SU-DHL-6 (cell line): Measurements from ENCODE around the gene HSPB8.

ENCODE experiments used
- H2AFZ ChIP-seq: fragments of 200-600 bp; sonication (generic); 2 replicates; pipeline ENCODE4 v1.6.1; 2014; ENCODE audit warnings: low read depth, mild to moderate bottlenecking, moderate library complexity, mixed read lengths, antibody characterized with exemption, low read length; ENCODE audit not compliant: severe bottlenecking
- H3F3A ChIP-seq: fragments of 200-600 bp; shearing (Covaris generic); 2 replicates; pipeline ENCODE4 v1.6.0; 2016; ENCODE audit warnings: antibody characterized with exemption, mild to moderate bottlenecking; ENCODE audit not compliant: insufficient read depth
- H3K27ac ChIP-seq: fragments of 200-600 bp; sonication (generic); 2 replicates; pipeline ENCODE4 v1.5.1; 2016; ENCODE audit warnings: low read depth, mild to moderate bottlenecking, low read length, moderate library complexity, mixed read lengths
- H3K27me3 ChIP-seq: fragments of 200-600 bp; sonication (generic), shearing (Covaris generic); 2 replicates; pipeline ENCODE4 v1.6.0; 2014; ENCODE audit warnings: mild to moderate bottlenecking, low read length
- H3K36me3 ChIP-seq: fragments of 200-600 bp; sonication (generic); 2 replicates; pipeline ENCODE4 v1.6.1; 2014; ENCODE audit warnings: mild to moderate bottlenecking, low read length, mixed read lengths
- H3K4me2 ChIP-seq: fragments of 300-600, 200-600 bp; shearing (Covaris generic), sonication (generic); 2 replicates; pipeline ENCODE4 v1.6.0; 2014; ENCODE audit warnings: low read length, low read depth, mild to moderate bottlenecking; ENCODE audit not compliant: poor library complexity, severe bottlenecking
- H3K4me3 ChIP-seq: fragments of 200-600 bp; sonication (generic); 2 replicates; pipeline ENCODE4 v1.5.1; 2014; ENCODE audit warnings: antibody characterized with exemption, low read length, mild to moderate bottlenecking, mixed read lengths; ENCODE audit not compliant: insufficient read depth, poor library complexity, severe bottlenecking
- H3K79me2 ChIP-seq: fragments of 200-600 bp; sonication (generic); 2 replicates; pipeline ENCODE4 v1.6.1; 2014; ENCODE audit warnings: mild to moderate bottlenecking, low read length, moderate library complexity; ENCODE audit not compliant: insufficient read depth
- H3K9ac ChIP-seq: fragments of 200-600 bp; sonication (generic); 2 replicates; pipeline ENCODE4 v1.7.0; 2014; ENCODE audit warnings: mild to moderate bottlenecking, low read length
- H3K9me2 ChIP-seq: fragments of 200-600 bp; sonication (generic); replicated peaks from 2 replicates; pipeline ENCODE4 v1.6.1; 2014; ENCODE audit warnings: low read length; ENCODE audit not compliant: insufficient read depth
- H3K9me3 ChIP-seq: fragments of 200-600 bp; sonication (generic); 2 replicates; pipeline ENCODE4 v1.6.1; 2014; ENCODE audit warnings: low read length, mixed read lengths; ENCODE audit not compliant: insufficient read depth
- H4K20me1 ChIP-seq: fragments of 200-600 bp; sonication (generic); 2 replicates; pipeline ENCODE4 v1.6.1; 2014; ENCODE audit warnings: low read depth, mild to moderate bottlenecking, antibody characterized with exemption, low read length, moderate library complexity, mixed read lengths
- EZH2phosphoT487 ChIP-seq: fragments of 200-600 bp; sonication (generic), shearing (Covaris generic); conservative IDR thresholded peaks from 2 replicates; pipeline ENCODE4 v1.6.1; 2018; ENCODE audit warnings: mild to moderate bottlenecking, antibody characterized with exemption, low read length, moderate library complexity, mixed read lengths
- TF ChIP-seq, protein P1 (sequence below): fragments of 200-600 bp; sonication (generic); IDR thresholded peaks from one replicate; pipeline ENCODE4 v1.5.1; 2017; ENCODE audit warnings: antibody characterized with exemption, mild to moderate bottlenecking, low read length, moderate library complexity; ENCODE audit not compliant: insufficient read depth, poor library complexity, severe bottlenecking

HSPB8 gene

GRCh38 chr12:119134284-119135072, 44.3 kb upstream of the HSPB8 start:
- H3K9ac ChIP-seq, result no peak overlapping the region
- no peaks in the 10 kb centered on the region for H3K79me2 ChIP-seq
- H4K20me1 ChIP-seq, result no peaks in the 10 kb centered on the region
- no peak overlapping the region for H3K27ac ChIP-seq
- no peaks in the 10 kb centered on the region for H3K9me3 ChIP-seq
- no peak overlapping the region for H2AFZ ChIP-seq
- no peak overlapping the region for H3K4me3 ChIP-seq
- H3F3A ChIP-seq, result no peaks in the 10 kb centered on the region
- TF ChIP-seq, protein P1, sequence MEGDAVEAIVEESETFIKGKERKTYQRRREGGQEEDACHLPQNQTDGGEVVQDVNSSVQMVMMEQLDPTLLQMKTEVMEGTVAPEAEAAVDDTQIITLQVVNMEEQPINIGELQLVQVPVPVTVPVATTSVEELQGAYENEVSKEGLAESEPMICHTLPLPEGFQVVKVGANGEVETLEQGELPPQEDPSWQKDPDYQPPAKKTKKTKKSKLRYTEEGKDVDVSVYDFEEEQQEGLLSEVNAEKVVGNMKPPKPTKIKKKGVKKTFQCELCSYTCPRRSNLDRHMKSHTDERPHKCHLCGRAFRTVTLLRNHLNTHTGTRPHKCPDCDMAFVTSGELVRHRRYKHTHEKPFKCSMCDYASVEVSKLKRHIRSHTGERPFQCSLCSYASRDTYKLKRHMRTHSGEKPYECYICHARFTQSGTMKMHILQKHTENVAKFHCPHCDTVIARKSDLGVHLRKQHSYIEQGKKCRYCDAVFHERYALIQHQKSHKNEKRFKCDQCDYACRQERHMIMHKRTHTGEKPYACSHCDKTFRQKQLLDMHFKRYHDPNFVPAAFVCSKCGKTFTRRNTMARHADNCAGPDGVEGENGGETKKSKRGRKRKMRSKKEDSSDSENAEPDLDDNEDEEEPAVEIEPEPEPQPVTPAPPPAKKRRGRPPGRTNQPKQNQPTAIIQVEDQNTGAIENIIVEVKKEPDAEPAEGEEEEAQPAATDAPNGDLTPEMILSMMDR, result no peak
- TF ChIP-seq EZH2phosphoT487, result no peak
- H3K4me2 ChIP-seq, result no peak overlapping the region
- no peaks in the 10 kb centered on the region for H3K9me2 ChIP-seq
- no peaks in the 10 kb centered on the region for H3K36me3 ChIP-seq
- H3K27me3 ChIP-seq, result 0 out of 2 replicates have a peak, but pooled peaks cover 3% of the 10 kb centered on the region

GRCh38 chr12:119136811-119137410, 41.8 kb upstream of the HSPB8 start:
- H4K20me1 ChIP-seq, result no peaks in the 10 kb centered on the region
- H3K27me3 ChIP-seq, result 0 out of 2 replicates have a peak, but pooled peaks cover 3% of the 10 kb centered on the region
- no peak overlapping the region for H3K4me3 ChIP-seq
- no peaks in the 10 kb centered on the region for H3K9me3 ChIP-seq
- no peak overlapping the region for H2AFZ ChIP-seq
- no peaks in the 10 kb centered on the region for H3K79me2 ChIP-seq
- no peak overlapping the region for H3K9ac ChIP-seq
- no peaks in the 10 kb centered on the region for H3F3A ChIP-seq
- H3K4me2 ChIP-seq, result no peak overlapping the region
- no peaks in the 10 kb centered on the region for H3K9me2 ChIP-seq
- H3K36me3 ChIP-seq, result no peaks in the 10 kb centered on the region
- H3K27ac ChIP-seq, result no peak overlapping the region
- no peak for TF ChIP-seq EZH2phosphoT487
- TF ChIP-seq, protein P1, result no peak

GRCh38 chr12:119139448-119139847, 39.3 kb upstream of the HSPB8 start:
- Histone ChIP-seq H3K27me3 (0 out of 2 replicates have a peak, but pooled peaks cover 3% of the 10 kb centered on the region), H3F3A (no peaks in the 10 kb centered on the region), H3K4me3 (no peak overlapping the region), H3K79me2 (no peaks in the 10 kb centered on the region), H4K20me1 (no peaks in the 10 kb centered on the region), H3K9me3 (no peaks in the 10 kb centered on the region), H3K9ac (no peak overlapping the region), H3K9me2 (no peaks in the 10 kb centered on the region), H3K36me3 (no peaks in the 10 kb centered on the region), H3K27ac (no peak overlapping the region), H2AFZ (no peak overlapping the region), H3K4me2 (no peak overlapping the region)
- TF ChIP-seq, protein P1, result no peak
- TF ChIP-seq EZH2phosphoT487, result no peak
